Daoy (cell line): ENCODE results near the gene RMRP. TPM values are rescaled to one million over a fixed set of nuclear protein-coding genes. Genes with fewer than 3 reads are reported as not detected.
A peak's percentile ranks its signal among the peaks of the same experiment; 100 is the strongest.

ENCODE experiments used
- DNase-seq: peaks from one replicate; pipeline ENCODE4 v3.0.0-alpha.2; 2015; ENCODE audit warnings: low read depth
- total RNA-seq: library from RNA; depleted of rRNA; stranded (reverse); fragments of >200 nt; shearing (Covaris generic); gene quantifications from 2 replicates; pipeline ENCODE4 v1.2.3, GENCODE V29; 2014; rRNA removed

RMRP gene
- total RNA-seq, result 3,813 and 4,416 TPM in 2 replicates

DNA sequence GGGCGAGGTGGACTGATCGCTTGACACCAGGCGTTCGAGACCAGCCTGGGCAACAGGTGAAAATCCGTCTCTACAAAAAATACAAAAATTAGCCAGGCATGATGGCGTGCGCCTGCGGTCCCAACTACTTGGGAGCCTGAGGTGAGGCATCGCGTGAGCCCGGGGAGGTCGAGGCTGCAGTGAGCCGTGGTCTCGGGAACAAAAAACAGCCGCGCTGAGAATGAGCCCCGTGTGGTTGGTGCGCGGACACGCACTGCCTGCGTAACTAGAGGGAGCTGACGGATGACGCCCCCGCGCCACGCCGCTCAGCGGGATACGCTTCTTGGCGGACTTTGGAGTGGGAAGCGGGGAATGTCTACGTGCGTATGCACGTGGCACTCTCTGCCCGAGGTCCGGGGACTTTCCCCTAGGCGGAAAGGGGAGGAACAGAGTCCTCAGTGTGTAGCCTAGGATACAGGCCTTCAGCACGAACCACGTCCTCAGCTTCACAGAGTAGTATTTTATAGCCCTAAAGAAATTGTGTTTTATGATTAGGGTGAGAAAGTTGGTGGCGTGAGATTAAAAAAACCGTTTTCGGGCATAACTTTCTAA is at the start of gene RMRP:
Gene RMRP (minus strand): TSS at position 474 of the 591 bp plus-strand sequence.
- peak; percentile 100 for DNase-seq

DNA sequence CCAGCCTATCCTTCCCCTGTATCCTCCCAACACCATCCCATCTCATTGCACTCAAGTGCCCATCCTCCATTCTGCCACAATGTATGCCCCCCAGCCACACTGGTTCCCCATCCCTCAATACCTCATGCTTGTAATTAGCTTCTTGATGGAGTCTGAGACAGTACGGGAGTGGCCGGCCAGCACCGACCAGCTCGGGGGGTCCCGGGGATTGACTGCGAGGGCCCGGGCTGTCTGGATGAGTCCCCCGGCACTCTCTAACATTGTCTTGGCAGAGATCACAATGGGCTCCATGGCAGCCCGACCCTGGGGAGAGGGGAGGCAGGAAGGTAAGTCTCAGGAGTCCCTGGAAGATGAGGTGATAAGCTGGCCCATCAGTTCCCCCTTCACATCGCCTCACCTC is 49.1 kb upstream of the RMRP start:
- DNase-seq, result no peak

- DNase-seq, result no peak
Observed at GRCh38 chr9:35705836-35706430, 48.1 kb upstream of the RMRP start.

GRCh38 chr9:35705372-35705771 is 47.6 kb upstream of the RMRP start:
- no peak for DNase-seq

DNA sequence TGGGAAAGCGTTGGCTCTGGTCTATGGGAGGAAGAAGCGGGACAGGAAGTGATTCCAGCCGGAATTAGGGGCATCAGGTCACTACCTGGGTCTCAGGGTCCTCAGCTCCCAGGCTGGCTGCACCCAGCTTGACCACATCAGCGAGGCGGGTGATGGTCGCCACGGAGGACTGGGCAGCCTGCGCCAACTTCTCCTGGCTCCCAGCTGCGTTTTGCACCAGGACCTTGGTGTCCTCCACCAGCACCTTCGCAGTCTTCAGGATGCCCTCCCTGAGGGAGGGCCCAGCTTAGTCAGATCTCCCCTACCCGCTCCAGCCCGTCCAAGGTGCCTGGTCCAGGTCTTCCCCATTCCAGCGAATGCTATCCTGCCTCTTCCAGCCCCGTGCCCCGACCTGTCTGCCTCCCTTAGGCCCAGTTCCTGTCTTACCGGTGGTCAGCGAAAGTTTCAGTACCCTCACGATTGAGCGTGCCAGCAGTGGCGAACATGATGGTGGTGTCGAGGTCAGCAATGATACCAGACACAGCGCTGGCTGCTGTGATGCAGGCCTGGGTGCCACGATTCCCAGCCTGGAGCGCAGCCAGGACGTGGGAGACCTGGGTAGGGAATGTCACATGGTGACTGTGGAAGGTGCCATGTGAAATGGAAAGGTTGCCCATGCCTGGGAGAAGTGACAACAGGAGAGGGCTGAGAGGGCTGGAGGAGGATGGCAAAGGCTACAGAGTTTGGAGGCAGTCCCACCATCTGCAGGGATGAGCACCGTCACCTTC is 46.3 kb upstream of the RMRP start:
- DNase-seq, result no peak

- no peak for DNase-seq
Observed at GRCh38 chr9:35702696-35703095, 44.9 kb upstream of the RMRP start.

DNA sequence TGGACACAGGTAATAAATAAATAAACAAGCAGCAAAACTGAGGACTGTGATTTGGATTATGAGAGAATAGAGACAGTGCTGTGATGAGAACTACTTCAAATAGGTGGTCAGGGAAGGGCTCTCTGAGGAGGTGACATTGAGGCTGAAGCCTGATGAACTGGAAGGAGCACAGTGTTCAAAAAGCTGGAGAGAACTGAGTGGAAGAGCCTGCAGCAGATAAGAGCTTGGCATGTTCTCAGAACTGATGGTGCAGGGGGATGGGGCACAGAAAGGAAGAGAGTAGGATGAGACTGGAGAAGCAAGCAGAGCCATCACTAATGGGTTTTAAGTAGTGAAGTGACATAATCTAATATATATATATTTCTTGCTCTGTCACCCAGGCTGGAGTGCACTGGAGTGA is 43.1 kb upstream of the RMRP start:
- no peak for DNase-seq

DNA sequence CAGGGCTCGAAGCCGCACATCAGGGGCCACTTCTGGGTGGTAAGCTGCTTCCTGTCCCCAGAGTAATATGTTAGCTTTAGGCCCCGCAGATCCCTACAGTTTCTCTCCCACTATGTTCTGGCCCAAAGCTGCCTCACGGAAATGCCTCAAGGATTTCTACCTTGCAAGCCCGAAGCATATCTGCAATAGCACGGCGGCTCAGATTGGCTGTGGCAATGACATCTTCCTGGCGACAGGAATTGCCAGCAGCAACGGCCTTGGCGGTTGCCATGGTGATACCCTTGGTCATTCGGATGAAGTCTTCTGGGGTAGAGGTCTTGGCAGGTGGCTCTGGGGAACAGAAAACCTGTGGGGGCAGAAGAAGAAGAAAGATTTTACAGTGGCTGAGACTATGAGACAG is 42.2 kb upstream of the RMRP start:
- DNase-seq, result no peak

DNA sequence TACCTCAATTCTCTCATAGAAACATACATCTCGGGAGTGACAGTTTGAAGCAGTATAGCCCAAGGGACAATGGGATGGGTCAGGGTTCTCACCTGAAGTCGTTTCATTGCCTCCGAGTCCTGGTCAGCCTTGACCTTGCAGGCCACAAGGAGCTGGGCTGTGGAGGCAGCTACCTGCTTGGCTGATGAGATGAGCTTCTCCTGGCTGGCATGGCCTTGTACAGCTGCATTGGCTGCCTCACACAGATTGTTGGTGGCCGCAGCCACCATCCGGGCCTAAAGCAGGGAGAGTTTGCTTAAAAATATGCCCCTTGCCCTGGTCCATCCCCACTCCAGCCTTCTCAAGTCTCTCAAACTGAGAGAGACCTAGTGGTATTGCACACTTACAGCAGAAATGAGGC is 40.4 kb upstream of the RMRP start:
- DNase-seq, result no peak

- DNase-seq, result no peak
Observed at GRCh38 chr9:35697486-35697885, 39.7 kb upstream of the RMRP start.

GRCh38 chr9:35696520-35697215 is 38.8 kb upstream of the RMRP start:
- DNase-seq, result peak; percentile 58

DNA sequence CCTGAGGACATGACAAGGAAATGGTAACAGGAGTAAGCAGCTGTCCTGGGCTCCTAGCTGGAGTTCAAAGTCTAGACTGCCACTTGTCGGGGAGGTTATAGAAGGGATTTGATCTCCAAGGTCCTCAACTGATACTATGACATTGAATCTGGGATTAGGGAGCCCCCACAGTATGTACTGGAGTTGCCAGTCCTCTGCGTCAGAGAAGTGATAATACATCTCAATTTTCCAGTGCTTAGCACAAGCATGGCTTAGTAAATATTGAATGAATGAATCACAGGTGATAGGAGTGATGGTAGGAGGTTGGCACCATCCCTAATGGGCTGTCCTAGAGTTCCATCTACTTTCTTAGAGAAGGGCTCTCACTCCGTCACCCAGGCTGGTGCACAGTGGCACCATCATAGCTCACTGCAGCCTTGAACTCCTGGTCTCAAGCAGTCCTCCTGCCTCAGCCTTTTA is 38.2 kb upstream of the RMRP start:
- no peak for DNase-seq

DNA sequence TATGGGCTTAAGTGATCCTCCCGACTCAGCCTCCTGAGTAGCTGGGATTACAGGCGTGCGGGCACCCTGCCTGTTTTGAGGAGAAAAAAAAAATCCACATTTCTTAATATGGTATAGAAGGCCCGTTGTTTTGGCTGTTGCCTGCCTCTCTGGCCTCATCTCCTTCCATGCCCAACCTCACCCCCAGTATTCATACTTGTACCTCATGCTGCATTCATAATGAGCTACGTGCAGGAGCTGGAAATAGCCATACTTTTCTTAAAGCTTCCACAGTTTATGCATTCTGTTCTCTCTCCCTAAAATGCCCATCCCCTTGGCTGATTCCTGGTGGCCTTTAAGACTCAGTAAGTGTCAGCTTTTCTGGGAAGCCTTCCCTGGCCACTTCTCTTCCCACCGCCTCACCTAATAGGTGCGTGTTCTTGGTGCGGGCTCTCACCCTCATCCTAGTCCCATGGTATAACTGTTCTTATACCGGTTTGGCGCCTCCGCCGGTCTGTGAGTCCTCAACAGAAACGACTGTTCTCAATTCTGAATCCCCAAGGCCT is 34.0 kb upstream of the RMRP start:
- DNase-seq, result no peak

GRCh38 chr9:35691334-35691650 is 33.5 kb upstream of the RMRP start:
- DNase-seq, result no peak

- peak; percentile 81 for DNase-seq
Observed at GRCh38 chr9:35690614-35691333, 33.0 kb upstream of the RMRP start.

- peak; percentile 58 for DNase-seq
Observed at GRCh38 chr9:35690294-35690613, 32.4 kb upstream of the RMRP start.

DNA sequence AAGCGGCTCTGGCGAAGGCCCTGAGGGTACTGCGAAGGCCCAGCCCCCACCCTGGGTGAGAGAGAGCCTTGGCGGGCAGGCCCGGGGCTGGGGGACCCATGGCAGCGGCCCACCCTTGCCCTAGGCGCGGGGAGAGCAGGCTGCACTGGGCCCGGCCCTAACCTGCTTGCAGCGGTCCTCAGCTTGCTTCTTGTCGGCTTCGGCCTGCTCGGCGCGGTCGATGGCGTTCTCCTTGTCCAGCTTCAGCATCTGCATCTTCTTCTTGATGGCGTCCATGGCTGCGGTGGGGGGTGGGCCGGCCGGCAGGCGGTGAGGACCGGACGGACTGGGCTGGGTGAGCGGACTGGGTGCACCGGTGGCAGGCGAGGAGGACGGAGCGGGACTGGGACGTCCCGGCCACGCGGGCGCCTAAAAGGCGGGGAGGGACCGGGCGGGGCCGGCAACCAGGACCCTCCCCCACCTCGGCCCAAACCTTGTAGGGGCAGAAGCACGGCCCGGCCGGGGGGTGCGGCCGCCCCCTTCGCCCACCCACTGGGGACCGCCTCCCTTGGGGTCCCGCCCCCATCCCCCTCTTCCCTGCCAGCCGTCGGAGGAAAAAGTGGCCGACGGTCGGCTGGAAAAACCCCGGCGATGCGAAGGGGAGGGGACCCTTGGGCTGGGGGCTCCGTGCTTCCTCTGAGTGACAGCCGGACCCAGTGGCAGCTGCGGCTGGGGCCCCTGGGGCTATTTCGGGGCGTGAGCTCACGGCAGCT is 31.9 kb upstream of the RMRP start, which contains the start of gene TPM2:
Gene TPM2 (minus strand): TSS at position 384 of the 752 bp plus-strand sequence. CDS start 108 bp downstream, at position 276.
- DNase-seq, result peak; percentile 92

- peak; percentile 87 for DNase-seq
Observed at GRCh38 chr9:35688558-35689541, 31.0 kb upstream of the RMRP start.

GRCh38 chr9:35687972-35688557 is 30.2 kb upstream of the RMRP start:
- DNase-seq, result no peak
